Measurements from ENCODE around the gene ZNF823.

DNA sequence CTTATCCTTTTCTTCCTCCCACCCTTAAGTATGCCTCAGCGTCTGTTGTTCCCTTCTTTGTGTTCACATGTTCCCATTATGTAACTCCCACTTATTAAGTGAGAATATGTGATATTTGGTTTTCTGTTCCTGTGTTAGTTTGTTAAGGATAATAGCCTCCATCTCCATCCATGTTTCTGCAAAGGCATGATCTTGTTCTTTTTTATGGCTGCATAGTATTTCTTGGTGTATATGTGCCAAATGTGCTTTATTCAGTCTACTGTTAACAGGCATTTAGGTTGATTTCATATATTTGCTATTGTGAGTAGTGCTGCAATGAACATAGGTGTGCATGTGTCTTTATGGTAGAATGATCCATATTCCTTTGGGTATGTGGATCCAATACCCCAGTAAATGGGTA, 24.9 kb upstream of the ZNF823 start:
- TF ChIP-seq, protein P1, sequence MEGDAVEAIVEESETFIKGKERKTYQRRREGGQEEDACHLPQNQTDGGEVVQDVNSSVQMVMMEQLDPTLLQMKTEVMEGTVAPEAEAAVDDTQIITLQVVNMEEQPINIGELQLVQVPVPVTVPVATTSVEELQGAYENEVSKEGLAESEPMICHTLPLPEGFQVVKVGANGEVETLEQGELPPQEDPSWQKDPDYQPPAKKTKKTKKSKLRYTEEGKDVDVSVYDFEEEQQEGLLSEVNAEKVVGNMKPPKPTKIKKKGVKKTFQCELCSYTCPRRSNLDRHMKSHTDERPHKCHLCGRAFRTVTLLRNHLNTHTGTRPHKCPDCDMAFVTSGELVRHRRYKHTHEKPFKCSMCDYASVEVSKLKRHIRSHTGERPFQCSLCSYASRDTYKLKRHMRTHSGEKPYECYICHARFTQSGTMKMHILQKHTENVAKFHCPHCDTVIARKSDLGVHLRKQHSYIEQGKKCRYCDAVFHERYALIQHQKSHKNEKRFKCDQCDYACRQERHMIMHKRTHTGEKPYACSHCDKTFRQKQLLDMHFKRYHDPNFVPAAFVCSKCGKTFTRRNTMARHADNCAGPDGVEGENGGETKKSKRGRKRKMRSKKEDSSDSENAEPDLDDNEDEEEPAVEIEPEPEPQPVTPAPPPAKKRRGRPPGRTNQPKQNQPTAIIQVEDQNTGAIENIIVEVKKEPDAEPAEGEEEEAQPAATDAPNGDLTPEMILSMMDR (IDR thresholded peaks at IDR 0.05; ENCODE audit: low read depth, low read length, poor library complexity, severe bottlenecking) = no peak
- no peak for TF ChIP-seq EZH2phosphoT487 (IDR thresholded peaks at IDR 0.05; ENCODE audit: borderline replicate concordance, low read length)
